Kidney capillary endothelial cell (primary cell): ENCODE data around the gene ZFPM1.
A peak's percentile ranks its signal among the peaks of the same experiment; 100 is the strongest.

Experiments
- DNase-seq: peaks from one replicate; pipeline ENCODE4 v3.0.0-alpha.2; 2018; ENCODE audit warnings: low spot score

The ZFPM1 gene

DNA sequence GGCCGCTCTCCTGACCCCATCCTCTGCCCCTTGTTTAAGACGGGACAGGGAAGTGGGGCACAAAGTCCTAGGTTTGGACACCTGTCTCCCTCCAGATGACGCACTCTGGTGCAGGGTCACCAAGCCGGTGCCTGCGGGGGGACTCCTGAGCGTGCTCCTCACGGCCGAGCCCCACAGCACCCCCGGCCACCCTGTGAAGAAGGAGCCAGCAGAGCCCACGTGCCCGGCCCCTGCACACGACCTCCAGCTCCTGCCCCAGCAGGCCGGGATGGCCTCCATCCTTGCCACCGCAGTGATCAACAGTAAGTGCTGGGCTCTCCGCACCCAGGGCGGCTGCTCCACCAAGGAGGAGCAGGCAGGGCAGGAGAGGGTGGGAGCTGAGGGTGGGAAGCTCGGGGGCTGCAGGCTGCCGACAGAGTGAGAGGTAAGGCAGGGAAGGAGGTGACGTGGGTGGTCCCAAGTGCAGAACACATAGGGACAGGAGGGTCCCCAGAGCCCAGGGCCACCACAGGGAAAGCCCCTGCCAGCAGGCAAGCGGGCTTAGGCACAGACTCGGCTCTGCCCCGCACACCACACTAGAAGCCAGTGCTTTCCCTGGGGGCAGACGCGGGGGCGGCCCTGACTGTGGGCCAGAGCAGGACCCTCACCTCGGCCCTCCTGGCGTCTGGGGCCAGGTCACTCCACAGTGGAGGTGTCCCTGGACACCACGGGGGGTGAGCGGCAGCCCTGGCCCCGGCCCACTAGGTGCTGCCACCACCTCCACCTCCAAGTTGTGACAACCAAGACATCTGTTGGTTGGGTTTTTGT, 75.1 kb downstream of the ZFPM1 start:
- DNase-seq: no peak

DNA sequence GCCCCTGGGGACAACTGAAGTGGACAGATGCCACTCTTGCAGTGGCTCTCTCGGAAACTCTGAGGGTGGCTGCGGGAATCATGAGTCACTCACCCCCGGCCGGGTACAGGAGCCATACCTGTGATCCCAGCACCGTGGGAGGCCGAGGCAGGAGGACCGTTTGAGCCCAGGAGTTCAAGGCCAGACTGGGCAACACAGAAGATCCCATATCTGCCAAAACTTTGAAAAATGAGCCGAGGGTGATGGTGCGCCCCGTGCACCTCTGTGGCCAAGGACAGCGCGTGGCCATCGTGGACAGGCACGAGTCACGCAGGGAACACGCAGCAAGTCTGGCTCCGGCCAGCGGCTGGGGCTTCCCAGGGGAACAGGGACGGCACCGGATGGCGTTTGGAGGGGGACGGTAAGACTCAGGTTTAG, 75.8 kb downstream of the ZFPM1 start:
- DNase-seq: no peak

DNA sequence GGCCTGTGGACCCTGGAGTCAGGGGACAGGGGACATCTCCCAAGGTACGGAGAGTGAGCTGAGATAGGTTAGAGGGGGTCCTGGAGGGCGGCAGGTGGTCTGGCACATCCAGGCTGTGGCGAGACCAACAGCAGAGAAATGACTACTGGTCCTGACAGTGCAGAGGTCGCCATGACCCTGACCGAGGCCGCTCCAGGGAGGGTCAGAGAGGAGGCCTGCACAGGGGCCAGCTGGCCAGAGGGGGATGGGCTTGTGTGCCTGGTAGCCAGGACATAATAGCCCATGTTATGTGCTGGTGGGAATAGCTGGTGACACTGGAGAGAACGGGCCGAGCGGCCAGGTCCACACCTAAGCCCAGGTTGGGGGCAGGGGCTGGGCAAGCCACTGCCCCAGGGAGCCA, 76.5 kb downstream of the ZFPM1 start:
- no peak for DNase-seq

DNA sequence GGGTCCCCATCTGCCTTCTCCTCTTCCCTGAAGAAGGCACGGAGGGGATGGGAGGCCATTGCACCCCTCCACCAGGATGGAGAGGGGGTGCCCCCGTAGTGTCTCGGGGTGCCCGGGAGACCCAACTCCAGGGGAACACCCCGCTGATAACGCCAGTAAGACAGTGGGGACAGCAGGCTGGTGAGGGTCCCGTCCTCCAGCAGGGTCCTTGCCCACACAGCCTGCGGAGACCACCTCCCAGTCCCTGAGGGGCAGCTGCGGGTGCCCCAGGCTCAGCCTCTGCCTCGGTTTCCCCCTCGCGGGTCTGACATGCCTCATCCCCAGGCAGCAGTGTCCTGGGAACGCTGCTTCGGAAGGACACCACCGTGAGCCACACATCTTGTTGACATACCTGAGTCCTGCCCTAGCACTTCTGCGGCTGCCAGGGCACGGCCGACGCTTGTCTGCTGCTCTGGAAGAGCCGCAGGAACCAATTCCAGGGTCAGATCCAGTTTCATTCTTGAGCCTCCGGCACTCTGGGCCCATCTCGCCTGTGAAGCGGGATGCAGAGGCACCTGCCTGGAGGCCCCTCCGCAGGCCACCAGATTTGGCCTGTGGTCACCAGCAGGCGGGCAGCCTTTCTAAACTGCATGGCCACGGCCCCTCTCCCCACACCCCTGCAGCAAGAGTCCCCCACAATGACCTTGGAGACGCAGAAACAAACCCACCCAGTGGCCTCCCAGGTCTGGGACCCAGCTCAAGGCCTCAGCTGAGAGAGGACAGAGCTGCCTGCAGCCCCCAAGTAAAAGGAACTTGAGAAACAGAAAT, 77.2 kb downstream of the ZFPM1 start:
- DNase-seq: no peak

DNA sequence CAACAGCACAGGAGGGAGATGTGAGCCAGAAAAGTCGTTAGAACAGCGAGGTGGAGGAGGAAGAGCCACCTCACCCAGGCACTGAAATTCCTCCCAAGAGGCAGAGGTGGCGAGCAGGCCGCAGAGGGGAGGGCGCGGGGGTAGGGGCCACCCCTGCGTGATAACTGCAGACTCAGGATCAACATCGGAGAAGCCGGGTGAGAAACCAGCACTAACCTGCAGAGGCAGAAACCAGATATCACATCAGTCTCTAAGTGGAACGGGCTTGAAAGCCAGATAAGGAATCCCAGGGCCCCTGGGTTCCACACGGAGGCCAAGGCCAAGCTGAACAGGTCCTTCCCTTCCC, 77.8 kb downstream of the ZFPM1 start:
- DNase-seq: no peak

DNA sequence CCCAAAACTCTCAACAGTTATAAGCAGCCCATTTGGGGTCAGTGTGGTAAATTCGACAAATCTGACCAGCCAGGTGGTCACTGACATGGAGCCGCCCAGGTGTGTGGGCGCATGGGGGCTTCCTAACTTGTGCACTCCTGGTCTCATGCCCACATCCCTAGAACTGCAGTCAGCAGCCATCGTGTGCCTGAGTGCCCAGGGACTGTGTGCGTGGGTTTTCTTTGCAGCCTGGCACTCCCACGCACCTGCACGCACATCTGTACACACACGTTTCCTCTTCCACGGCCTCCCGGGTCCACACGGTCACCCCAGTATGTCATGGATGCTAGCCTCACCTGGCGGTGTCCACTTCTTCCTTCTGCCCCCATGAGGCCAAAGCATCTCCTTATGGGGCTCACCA, 78.3 kb downstream of the ZFPM1 start:
- DNase-seq: no peak

DNA sequence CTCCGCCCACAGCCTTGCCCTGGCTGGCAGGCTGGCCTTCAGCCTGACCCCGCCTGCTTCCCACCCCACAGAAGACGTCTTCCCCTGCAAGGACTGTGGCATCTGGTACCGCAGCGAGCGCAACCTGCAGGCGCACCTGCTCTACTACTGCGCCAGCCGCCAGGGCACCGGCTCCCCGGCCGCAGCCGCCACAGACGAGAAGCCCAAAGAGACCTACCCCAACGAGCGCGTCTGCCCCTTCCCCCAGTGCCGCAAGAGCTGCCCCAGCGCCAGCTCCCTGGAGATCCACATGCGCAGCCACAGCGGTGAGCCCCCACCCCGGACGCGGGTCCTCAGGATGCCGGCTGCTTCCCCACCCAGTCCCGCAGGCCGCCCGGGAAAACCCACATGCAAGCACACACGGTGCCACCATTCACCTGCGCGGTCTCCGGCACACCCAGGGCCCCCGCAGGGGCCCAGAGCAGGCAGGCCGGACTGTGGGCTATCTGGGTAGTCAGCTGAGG, 78.9 kb downstream of the ZFPM1 start:
- DNase-seq: no peak

DNA sequence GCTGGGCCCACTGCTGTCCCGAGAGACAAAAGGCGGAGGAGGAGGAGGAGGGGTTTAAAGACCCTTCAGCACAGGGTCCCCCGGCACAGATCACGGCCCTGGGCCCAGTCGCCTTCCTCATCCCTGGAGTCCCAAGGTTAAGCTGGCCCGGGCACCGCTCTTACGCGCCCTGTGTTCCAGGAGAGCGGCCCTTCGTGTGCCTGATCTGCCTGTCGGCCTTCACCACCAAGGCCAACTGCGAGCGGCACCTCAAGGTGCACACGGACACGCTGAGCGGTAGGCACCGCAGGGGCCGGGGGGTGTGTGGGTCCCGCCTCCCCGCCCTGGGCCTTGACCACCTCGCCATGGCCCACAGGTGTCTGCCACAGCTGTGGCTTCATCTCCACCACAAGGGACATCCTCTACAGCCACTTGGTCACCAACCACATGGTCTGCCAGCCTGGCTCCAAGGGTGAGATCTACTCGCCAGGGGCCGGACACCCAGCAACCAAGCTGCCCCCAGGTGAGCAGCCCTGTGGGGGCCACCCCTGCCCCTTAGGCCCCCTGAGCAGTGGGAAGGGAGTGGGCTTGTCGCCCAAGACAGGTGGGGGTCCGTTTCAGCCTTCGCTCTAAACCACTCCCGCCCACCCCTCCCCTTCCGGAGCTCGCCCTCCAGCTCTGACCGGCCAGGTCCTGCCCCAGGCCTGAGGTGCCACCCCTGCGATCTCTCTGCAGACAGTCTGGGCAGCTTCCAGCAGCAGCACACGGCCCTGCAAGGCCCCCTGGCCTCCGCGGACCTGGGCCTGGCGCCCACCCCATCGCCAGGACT, 79.6 kb downstream of the ZFPM1 start:
- DNase-seq: no peak

DNA sequence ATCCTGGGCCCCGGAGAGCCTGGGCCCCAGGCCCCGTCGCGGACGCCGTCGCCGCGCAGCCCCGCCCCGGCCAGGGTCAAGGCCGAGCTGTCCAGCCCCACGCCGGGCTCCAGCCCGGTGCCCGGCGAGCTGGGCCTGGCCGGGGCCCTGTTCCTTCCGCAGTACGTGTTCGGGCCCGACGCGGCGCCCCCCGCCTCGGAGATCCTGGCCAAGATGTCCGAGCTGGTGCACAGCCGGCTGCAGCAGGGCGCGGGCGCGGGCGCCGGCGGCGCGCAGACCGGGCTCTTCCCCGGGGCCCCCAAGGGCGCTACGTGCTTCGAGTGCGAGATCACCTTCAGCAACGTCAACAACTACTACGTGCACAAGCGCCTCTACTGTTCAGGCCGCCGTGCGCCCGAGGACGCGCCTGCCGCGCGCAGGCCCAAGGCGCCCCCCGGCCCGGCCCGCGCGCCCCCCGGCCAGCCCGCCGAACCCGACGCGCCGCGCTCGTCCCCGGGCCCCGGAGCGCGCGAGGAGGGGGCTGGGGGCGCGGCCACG, 80.4 kb downstream of the ZFPM1 start:
- DNase-seq: peak; percentile 18

DNA sequence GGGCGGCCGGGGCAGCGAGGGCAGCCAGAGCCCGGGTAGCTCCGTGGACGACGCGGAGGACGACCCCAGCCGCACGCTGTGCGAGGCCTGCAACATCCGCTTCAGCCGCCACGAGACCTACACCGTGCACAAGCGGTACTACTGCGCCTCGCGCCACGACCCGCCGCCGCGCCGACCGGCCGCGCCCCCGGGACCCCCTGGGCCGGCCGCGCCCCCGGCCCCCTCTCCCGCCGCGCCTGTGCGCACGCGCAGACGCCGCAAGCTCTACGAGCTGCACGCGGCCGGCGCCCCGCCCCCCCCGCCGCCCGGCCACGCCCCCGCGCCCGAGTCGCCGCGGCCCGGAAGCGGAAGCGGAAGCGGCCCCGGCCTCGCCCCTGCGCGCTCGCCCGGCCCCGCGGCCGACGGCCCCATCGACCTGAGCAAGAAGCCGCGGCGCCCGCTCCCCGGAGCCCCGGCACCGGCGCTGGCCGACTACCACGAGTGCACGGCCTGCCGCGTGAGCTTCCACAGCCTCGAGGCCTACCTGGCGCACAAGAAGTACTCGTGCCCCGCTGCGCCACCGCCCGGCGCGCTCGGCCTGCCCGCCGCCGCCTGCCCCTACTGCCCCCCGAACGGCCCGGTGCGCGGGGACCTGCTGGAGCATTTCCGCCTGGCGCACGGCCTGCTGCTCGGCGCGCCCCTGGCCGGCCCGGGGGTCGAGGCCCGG, 81.0 kb downstream of the ZFPM1 start:
- peak; percentile 66 for DNase-seq

DNA sequence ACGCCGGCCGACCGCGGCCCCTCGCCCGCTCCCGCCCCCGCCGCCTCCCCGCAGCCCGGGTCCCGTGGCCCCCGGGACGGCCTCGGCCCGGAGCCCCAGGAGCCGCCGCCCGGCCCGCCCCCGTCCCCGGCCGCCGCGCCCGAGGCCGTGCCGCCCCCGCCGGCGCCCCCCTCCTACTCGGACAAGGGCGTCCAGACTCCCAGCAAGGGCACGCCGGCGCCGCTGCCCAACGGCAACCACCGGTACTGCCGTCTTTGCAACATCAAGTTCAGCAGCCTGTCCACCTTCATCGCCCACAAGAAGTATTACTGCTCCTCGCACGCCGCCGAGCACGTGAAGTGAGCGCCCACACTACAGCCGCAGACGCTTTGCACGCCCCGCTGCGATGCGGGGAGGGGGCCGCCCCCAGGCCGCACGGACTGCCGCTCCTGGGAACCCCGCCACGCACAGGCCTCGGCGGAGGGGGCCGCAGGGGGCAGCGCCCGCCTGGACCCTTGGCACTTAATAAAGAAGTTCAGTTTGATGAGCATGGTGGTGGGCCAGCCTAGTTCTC, 81.6 kb downstream of the ZFPM1 start:
- DNase-seq: no peak

DNA sequence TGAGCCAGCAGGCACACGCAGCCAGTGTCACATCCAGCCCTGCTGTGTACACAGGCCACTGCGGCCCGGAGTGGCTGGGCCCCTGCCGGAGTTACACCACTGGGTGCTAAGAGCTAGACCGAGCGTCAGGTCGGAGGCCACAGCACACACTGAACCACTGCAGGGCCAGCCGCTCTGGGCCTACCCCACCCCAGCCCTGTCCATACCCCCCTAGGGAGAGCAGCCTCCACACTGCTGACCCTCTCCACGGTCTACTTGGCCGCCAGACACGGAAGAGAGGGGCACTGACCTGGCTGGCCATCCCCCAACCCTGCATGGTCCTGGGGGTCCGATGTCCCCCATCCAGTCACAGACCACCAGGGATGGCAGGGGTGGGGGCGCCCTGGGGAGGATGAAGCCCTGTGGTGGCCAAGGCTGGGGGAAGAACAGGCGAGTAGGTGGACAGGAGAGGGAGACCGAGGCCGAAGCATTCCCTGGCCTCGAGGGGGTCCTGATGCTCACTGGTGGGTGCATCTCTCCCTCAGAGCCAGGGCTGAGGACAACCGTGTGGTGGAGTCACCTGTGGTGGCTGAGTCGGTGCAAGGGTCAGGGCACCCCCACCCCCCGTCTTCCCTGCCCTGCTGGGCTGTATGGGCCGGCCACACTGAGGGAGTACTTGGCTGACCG, 82.2 kb downstream of the ZFPM1 start:
- DNase-seq: no peak

DNA sequence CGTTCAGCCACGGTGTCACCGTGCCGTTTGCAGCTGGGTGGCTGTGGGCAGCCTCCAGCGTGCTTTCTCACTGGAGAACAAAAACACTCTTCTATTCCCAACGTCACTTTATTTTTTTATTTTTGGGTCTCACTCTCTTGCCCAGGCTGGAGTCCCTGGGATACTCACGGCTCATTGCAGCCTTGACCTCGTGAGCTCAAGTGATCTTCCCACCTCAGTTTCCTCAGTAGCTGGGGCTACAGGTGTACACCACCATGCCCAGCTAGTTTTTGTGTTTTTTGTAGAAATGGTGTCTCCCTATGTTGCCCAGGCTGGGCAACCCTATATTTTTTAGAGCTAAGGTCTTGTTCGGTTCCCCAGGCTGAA, 82.8 kb downstream of the ZFPM1 start:
- no peak for DNase-seq

DNA sequence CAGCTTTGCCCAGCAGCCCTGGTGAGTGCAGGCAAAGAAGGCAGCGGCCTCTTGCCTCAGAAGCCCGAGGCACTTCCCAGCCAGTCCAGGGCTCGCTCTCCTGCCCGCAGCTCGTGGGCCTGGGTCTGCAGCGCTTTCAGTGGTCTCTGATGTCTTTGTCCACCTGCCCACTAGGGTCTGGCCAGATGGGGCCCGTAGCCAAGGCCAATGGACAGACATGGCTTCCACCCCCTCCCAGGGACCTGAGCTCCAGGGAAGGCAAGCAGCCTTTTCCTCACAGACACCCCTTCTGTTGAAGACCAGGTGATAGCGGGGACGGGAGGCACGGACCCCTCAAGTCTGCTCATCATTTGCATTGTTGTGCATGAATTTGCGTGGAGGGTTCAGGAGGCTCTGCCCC, 83.4 kb downstream of the ZFPM1 start:
- no peak for DNase-seq

DNA sequence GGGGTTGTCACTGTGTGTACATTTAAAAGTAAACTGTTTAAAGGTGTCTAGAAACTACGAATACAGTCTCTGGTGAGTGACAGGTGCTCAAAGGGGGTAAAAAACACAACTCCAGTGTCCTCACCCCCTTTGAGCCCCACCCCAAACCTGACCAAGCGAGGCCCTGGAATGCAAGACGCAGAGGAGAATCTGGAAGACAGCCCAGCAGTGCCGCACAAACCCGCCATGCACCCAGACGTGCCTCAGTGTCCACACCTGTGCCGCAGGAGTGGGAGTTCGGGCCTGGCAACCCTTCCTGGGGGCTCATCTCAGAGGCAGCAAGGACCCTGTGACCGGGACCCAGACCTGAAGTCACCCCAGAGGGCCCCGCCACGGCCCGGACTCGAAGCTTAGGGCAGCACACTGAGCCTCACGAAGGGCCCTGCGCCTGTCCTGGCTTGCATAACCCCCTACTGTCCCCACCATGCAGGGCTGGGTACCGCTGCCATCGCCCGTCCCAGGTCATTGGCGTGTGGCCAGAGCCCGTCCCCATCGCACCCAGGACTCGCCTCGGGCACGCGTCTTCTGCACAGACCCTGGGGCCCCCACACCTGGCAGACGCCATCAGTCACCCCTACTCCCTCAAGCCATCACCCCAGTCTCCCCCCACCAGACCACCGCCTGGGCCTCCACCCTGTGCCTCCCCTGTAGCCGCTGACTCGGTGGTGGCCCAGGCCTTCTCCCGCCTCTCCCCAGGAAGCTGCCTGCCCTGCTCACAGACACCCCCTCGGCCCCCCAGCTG, 84.1 kb downstream of the ZFPM1 start:
- DNase-seq: no peak

DNA sequence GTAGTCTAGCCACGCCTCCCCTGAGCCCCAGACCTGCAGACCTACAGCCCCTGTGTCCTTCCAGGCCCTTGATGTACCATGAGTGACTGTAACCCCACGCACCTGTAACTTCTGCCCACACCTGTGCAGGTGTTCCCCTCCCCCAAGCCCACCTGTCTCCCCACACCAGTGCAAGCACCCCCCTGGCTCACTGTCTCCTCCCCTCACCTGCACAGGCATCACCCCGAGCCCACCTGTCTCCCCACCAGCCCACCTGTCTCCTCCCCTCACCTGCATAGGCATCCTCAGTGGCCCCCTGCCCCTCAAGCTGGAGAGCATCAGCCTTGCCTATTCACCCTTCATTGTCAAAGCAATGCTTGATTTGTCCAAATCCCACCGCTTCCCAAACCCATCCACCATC, 84.8 kb downstream of the ZFPM1 start:
- DNase-seq: no peak

DNA sequence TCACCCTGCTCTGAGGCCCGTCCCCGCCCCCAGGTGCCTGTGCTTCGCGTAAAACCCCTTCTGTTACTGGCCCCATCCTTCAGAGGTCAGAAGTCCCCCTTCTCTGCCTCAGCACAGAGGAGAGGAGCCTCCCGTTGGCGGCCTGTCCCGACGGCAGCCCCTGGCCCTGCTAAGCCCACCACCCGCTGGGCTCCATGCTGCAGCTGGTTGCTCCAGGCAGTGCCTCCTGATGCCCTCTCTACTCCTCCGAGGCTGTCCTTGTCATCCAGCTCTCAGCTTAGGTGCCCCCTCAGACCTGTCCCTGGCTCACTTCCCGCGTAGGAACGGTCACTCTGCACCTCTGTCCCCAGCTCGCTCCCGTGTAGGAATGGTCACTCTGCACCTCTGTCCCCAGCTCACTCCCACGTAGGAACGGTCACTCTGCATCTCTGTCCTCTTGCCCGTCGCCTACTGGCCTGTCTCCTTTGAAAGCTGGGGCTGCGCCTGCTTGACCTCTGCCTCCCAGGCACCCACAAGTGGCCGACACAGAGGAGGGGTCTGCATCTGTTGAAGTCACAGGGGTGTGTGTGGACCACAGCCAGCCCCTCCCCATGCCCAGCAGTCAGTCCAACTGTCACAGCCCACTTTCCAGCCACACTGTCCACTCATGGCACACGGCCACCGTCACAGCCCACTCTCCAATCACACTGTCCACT, 85.4 kb downstream of the ZFPM1 start:
- DNase-seq: no peak

DNA sequence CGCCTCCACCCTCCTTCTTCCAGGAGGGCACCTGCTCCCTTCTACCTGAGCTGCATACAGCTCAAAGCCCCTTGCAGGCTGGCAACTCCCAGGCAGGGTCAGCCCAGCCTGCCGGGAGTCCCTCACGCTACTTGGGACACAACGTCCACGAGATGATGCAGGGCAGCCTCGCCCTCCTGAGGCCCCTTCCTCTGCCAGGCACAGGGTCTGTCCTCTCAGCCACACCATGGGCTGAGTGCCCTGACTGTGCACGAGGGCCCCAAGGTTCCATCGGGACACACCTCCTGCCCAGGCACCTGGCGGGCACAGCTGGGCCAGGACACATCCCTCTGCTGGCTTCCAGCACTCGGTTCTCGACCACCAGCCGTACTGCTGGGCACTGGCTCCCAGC, 86.2 kb downstream of the ZFPM1 start:
- no peak for DNase-seq

DNA sequence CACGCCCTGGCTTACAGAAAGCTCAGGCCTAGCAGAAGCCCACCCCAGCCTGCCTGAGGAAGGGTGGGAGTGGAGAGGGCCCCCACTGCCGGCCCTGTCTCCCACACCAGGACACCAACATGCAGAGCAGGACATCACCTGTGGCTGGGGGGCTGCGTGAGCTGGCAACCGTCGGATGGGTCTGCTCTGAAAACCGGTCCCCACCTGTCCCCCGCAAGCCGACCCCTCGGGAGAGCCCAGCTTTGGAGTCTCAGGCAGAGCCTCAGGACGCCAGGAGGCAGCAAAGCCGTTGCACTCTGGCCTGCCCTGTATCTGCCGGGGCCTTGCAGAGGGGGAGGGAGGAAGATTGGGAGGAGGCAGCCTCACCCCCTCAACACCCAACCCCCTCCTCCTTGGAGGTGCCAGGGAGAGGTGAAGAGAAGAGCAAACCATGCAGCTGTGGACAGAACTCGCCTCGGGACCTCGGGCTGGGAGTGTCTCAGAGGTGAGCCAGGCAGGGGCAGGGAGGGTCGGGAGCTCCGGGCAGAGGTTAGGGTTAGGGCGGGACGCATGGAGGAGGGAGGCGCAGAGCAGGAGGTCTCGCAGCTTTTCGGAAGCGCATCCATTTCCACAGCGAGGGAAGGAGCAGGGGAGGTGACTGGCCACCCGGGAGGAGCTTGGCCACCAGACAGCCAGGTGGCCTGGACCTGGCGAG, 86.7 kb downstream of the ZFPM1 start:
- no peak for DNase-seq
